IMR-90 (cell line): ENCODE results near the gene VPS8. TPM values are rescaled to one million over a fixed set of nuclear protein-coding genes. Genes with fewer than 3 reads are reported as not detected.

Source experiments
- ATAC-seq: fragments of 200-7000 bp; cut with Tn5 transposase; 2 replicates; pipeline ENCODE4 v1.9.1; 2020; ENCODE audit warnings: low read depth, mild to moderate bottlenecking, moderate library complexity
- BruUV-seq: library from RNA; stranded (reverse); fragments of 400-500 nt; replicated peaks from 2 replicates; lab custom pipeline; 2021; lab: Mats Ljungman, UMichigan
- CTCF ChIA-PET: fragments of 300-600 bp; formaldehyde crosslinking; extraction: SDS; loops from one replicate; lab custom pipeline; 2021; ENCODE audit warnings: antibody characterized with exemption; lab: Yijun Ruan, JAX
- POLR2A ChIA-PET: fragments of 300-600 bp; sonication (Branson Sonifier 250); formaldehyde crosslinking; loops from one replicate; lab custom pipeline; 2022; ENCODE audit warnings: antibody characterized with exemption; ENCODE audit not compliant: unreplicated experiment; lab: Charles Lee
- DNase-seq: peaks from one replicate; pipeline ENCODE4 v3.0.0; 2013
- H2AFZ ChIP-seq: replicated peaks from 2 replicates; pipeline ENCODE3; 2013; ENCODE audit warnings: low read length, mild to moderate bottlenecking; ENCODE audit not compliant: poor library complexity
- H2AK5ac ChIP-seq: 2 replicates; pipeline ENCODE4 v1.6.1; 2013; ENCODE audit warnings: low read depth, low read length, inconsistent platforms
- H2AK9ac ChIP-seq: replicated peaks from 2 replicates; pipeline ENCODE3; 2013; ENCODE audit warnings: mild to moderate bottlenecking, low read depth, low read length, moderate library complexity; ENCODE audit not compliant: poor library complexity
- H2BK120ac ChIP-seq: 2 replicates; pipeline ENCODE4 v1.6.1; 2013; ENCODE audit warnings: low read depth, low read length, inconsistent platforms
- H2BK15ac ChIP-seq: 3 replicates; pipeline ENCODE4 v1.6.1; 2013; ENCODE audit warnings: low read depth, low read length, inconsistent platforms
- H2BK20ac ChIP-seq: 2 replicates; pipeline ENCODE4 v1.6.1; 2013; ENCODE audit warnings: low read depth, mild to moderate bottlenecking, inconsistent platforms, low read length, moderate library complexity
- H2BK5ac ChIP-seq: 2 replicates; pipeline ENCODE4 v1.6.1; 2013; ENCODE audit warnings: mild to moderate bottlenecking, low read depth, low read length, inconsistent platforms; ENCODE audit not compliant: poor library complexity, severe bottlenecking
- H3K14ac ChIP-seq: replicated peaks from 2 replicates; pipeline ENCODE4 v1.6.1; 2013; ENCODE audit warnings: low read depth, low read length, inconsistent platforms
- H3K18ac ChIP-seq: 2 replicates; pipeline ENCODE4 v1.6.1; 2013; ENCODE audit warnings: low read depth, low read length, control low read depth
- H3K23ac ChIP-seq: 2 replicates; pipeline ENCODE4 v1.6.1; 2013; ENCODE audit warnings: low read depth, low read length, inconsistent platforms
- H3K27ac ChIP-seq: 2 replicates; pipeline ENCODE4 v1.5.1; 2013; ENCODE audit warnings: mild to moderate bottlenecking, control low read depth, low read length; ENCODE audit not compliant: insufficient read depth
- H3K27me3 ChIP-seq: 2 replicates; pipeline ENCODE4 v1.6.1; 2013; ENCODE audit warnings: low read length; ENCODE audit not compliant: control insufficient read depth, insufficient read depth
- H3K36me3 ChIP-seq: 2 replicates; pipeline ENCODE4 v1.6.1; 2013; ENCODE audit warnings: low read length, mixed read lengths; ENCODE audit not compliant: control insufficient read depth, insufficient read depth
- H3K4ac ChIP-seq: 2 replicates; pipeline ENCODE4 v1.6.1; 2013; ENCODE audit warnings: low read depth, low read length, inconsistent platforms
- H3K4me1 ChIP-seq: 2 replicates; pipeline ENCODE4 v1.6.1; 2013; ENCODE audit warnings: low read length, mixed read lengths; ENCODE audit not compliant: control insufficient read depth, insufficient read depth
- H3K4me2 ChIP-seq: 2 replicates; pipeline ENCODE4 v1.6.1; 2013; ENCODE audit warnings: low read depth, mild to moderate bottlenecking, control low read depth, low read length, moderate library complexity
- H3K4me3 ChIP-seq: 2 replicates; pipeline ENCODE4 v1.5.1; 2013; ENCODE audit warnings: low read depth, mild to moderate bottlenecking, control low read depth, low read length, moderate library complexity; ENCODE audit not compliant: insufficient read depth
- H3K56ac ChIP-seq: 2 replicates; pipeline ENCODE4 v1.6.1; 2013; ENCODE audit warnings: low read length, inconsistent platforms; ENCODE audit not compliant: insufficient read depth; ENCODE audit errors: extremely low read depth
- H3K79me1 ChIP-seq, 2 experiments: 2 replicates each; pipeline ENCODE4 v1.6.1; 2013; ENCODE audit warnings: low read length in 2 of 2, inconsistent platforms in 1 of 2, low read depth in 1 of 2
- H3K9ac ChIP-seq: 2 replicates; pipeline ENCODE4 v1.6.1; 2013; ENCODE audit warnings: low read depth, low read length, control low read depth
- H3K9me1 ChIP-seq: 2 replicates; pipeline ENCODE4 v1.6.1; 2013; ENCODE audit warnings: low read length, inconsistent platforms; ENCODE audit not compliant: insufficient read depth
- H3K9me3 ChIP-seq: 2 replicates; pipeline ENCODE4 v1.6.1; 2013; ENCODE audit warnings: low read length; ENCODE audit not compliant: control insufficient read depth, insufficient read depth
- H4K20me1 ChIP-seq: 2 replicates; pipeline ENCODE4 v1.6.1; 2013; ENCODE audit warnings: low read length, inconsistent platforms; ENCODE audit not compliant: insufficient read depth
- H4K5ac ChIP-seq: 2 replicates; pipeline ENCODE4 v1.6.1; 2013; ENCODE audit warnings: mild to moderate bottlenecking, low read depth, low read length, control low read depth
- H4K8ac ChIP-seq, 2 experiments: 2 replicates each; pipeline ENCODE4 v1.6.1; 2013; ENCODE audit warnings: low read depth in 2 of 2, low read length in 2 of 2, control low read depth in 1 of 2, inconsistent platforms in 1 of 2
- H4K91ac ChIP-seq: 2 replicates; pipeline ENCODE4 v1.6.1; 2013; ENCODE audit warnings: low read depth, low read length, inconsistent platforms; ENCODE audit not compliant: insufficient read depth
- BHLHE40 ChIP-seq: fragments of 150-350 bp; IDR thresholded peaks from 2 replicates; pipeline ENCODE4 v1.6.1; 2016; ENCODE audit warnings: mild to moderate bottlenecking, low read depth, low read length
- CHD1 ChIP-seq: IDR thresholded peaks from 2 replicates; pipeline ENCODE4 v1.6.1; 2012; ENCODE audit warnings: low read depth, low read length, improper control_type of control experiment
- MAFK ChIP-seq: IDR thresholded peaks from 2 replicates; pipeline ENCODE4 v1.6.1; 2012; ENCODE audit warnings: low read depth, low read length, improper control_type of control experiment
- RCOR1 ChIP-seq: IDR thresholded peaks from 2 replicates; pipeline ENCODE4 v1.6.1; 2012; ENCODE audit warnings: mild to moderate bottlenecking, low read length, improper control_type of control experiment; ENCODE audit not compliant: insufficient replicate concordance
- RFX5 ChIP-seq: IDR thresholded peaks from 2 replicates; pipeline ENCODE4 v1.8.0; 2012; ENCODE audit warnings: low read depth, mild to moderate bottlenecking, low read length, moderate library complexity
- WGBS, 2 experiments: methylation state at CpG; one replicate each; pipeline versions ENCODE4 v1.1.5 to v1.1.7; 2013; ENCODE audit warnings: missing lambda C conversion rate in 2 of 2; ENCODE audit not compliant: insufficient read length in 1 of 2; ENCODE audit errors: extremely low coverage in 2 of 2; 5-methylcytosine and 5-hydroxymethylcytosine counted together
- dilution Hi-C: fragments of 300-500 bp; cut with HindIII; formaldehyde crosslinking; loops from one replicate; pipeline ENCODE4 v1.14.3; 2018; ENCODE audit warnings: low sequenced_read_pairs; ENCODE audit not compliant: unreplicated experiment
- in situ Hi-C: fragments of 300-500 bp; cut with MboI; formaldehyde crosslinking; loops from 3 replicates; pipeline ENCODE4 v1.14.3; 2019; ENCODE audit warnings: low sequenced_read_pairs, inconsistent platforms, mixed read lengths
- intact Hi-C: fragments of 100-400 bp; cut with micrococcal nuclease; formaldehyde crosslinking; loops from 2 replicates; pipeline ENCODE4 v1.10.0; 2022
- polyA plus RNA-seq, 3 experiments: library from polyadenylated mRNA; depleted of rRNA; stranded (reverse); fragments of >200 nt; gene quantifications; 2 replicates each; pipeline ENCODE4 v1.2.3, GENCODE V29; 2012; ENCODE audit warnings: low replicate concordance in 1 of 3
- total RNA-seq: library from RNA; depleted of rRNA; stranded (reverse); fragments of >200 nt; gene quantifications from 2 replicates; pipeline ENCODE4 v1.2.3, GENCODE V29; 2012

VPS8 gene
- total and polyA plus RNA-seq, 2 of the 4 experiments (the other 2 are of a cell fraction), result 14.0 to 56.1 TPM

GRCh38 chr3:185051801-185052200, 239.8 kb downstream of the VPS8 start:
- ATAC-seq (no peak), DNase-seq (no peak)
- whole genome bisulfite sequencing, 2 experiments, result no CpG with 5 or more reads among the region's 8 CpGs
- intact Hi-C loops, result loop anchor here (5.0 kb wide), 1 partner anchor 1690 kb away; no protein-coding TSS in a partner anchor
- H3K4ac ChIP-seq, result no peak overlapping the region
- no peak overlapping the region for H2BK5ac ChIP-seq
- no peak overlapping the region for H3K9ac ChIP-seq
- no peak overlapping the region for H2BK120ac ChIP-seq
- no peak overlapping the region for H2AK5ac ChIP-seq
- H3K4me3 ChIP-seq, result no peak overlapping the region
- ChIA-PET CTCF (no interaction called here), POLR2A (no interaction called here)
- H4K5ac ChIP-seq, result no peak overlapping the region
- dilution Hi-C loops, result no loop called here
- H2BK15ac ChIP-seq, result no peak overlapping the region
- TF ChIP-seq CHD1 (no peak), BHLHE40 (no peak), RFX5 (no peak), RCOR1 (no peak), MAFK (no peak)
- H2AFZ ChIP-seq, result no peak overlapping the region
- no peak overlapping the region for H3K23ac ChIP-seq
- no peaks in the 10 kb centered on the region for H3K27me3 ChIP-seq
- H3K4me1 ChIP-seq, result no peaks in the 10 kb centered on the region
- H3K14ac ChIP-seq, result no peak overlapping the region
- no peak overlapping the region for H4K91ac ChIP-seq
- H4K8ac ChIP-seq, result no peak overlapping the region
- no peak overlapping the region for H2BK20ac ChIP-seq
- no peaks in the 10 kb centered on the region for H3K9me1 ChIP-seq
- H3K9me3 ChIP-seq, result no peaks in the 10 kb centered on the region
- H4K20me1 ChIP-seq, result no peaks in the 10 kb centered on the region
- no peak overlapping the region for H2AK9ac ChIP-seq
- H3K18ac ChIP-seq, result no peak overlapping the region
- no peaks in the 10 kb centered on the region for H3K79me1 ChIP-seq
- H3K27ac ChIP-seq, result no peak overlapping the region
- peaks cover 22% of the 10 kb centered on the region for H3K36me3 ChIP-seq
- H3K4me2 ChIP-seq, result no peak overlapping the region
- BruUV-seq, result no TSS peak
- no peak overlapping the region for H3K56ac ChIP-seq
- in situ Hi-C loops, result no loop called here
